ENCODE measurements around the gene CPLANE1. TPM values are rescaled to one million over a fixed set of nuclear protein-coding genes. Genes with fewer than 3 reads are reported as not detected.

The CPLANE1 gene
- total and polyA plus RNA-seq, 12 donors = 3.8 to 29.7 (median 12.7) TPM

DNA sequence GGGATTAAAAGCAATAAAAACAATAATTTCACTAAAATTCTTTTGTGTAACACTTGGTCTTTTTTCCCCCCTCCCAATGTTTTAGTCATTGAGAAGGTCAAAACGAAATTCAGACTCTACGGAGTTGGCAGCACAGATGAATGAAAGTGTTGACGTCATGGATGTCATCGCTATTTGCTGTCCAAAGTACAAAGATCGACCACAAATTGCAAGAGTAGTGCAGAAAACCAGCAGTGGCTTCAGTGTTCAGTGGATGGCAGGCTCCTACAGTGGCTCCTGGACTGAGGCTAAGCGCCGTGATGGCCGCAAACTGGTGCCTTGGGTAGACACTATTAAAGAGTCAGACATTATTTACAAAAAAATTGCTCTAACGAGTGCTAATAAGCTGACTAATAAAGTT is 184.7 kb downstream of the CPLANE1 start:
- Histone ChIP-seq H3K36me3 (replicated peaks in 1 of 2) (peaks cover 0 to 27% of the 10 kb centered on the region in 2 donors), H3K4me1 (replicated peaks in 1 of 2) (no peaks in the 10 kb centered on the region), H3K4me3 (no peak overlapping the region), H3K27me3 (no peaks in the 10 kb centered on the region), H3K9me3 (replicated peaks in 1 of 3) (no peaks in the 10 kb centered on the region), H3K27ac (no peak overlapping the region)
- DNase-seq = no peak
- 93 to 96% (median 94%) methylated on average over 9 of the region's 9 CpGs for WGBS, 4 donors
- intact Hi-C loops (cut with DNase I) = no loop called here
- TF ChIP-seq CTCF (IDR thresholded peaks at IDR 0.05) = no peak
- no peak for TF ChIP-seq POLR2A (IDR thresholded peaks at IDR 0.05)

GRCh38 chr5:37063739-37064138 is 185.4 kb downstream of the CPLANE1 start:
- intact Hi-C loops (cut with DNase I) = no loop called here
- H3K4me1 ChIP-seq (replicated peaks in 1 of 2) = no peaks in the 10 kb centered on the region
- peaks cover 0 to 34% of the 10 kb centered on the region in 2 donors for H3K36me3 ChIP-seq (replicated peaks in 1 of 2)
- TF ChIP-seq POLR2A (IDR thresholded peaks at IDR 0.05) (no peak), CTCF (IDR thresholded peaks at IDR 0.05) (no peak)
- no peak for DNase-seq
- no peaks in the 10 kb centered on the region for H3K27me3 ChIP-seq
- no peaks in the 10 kb centered on the region for H3K9me3 ChIP-seq (replicated peaks in 1 of 3)
- no peak overlapping the region for H3K4me3 ChIP-seq
- WGBS, 4 donors = 95 to 99% (median 96%) methylated on average over 7 of the region's 7 CpGs
- no peak overlapping the region for H3K27ac ChIP-seq

DNA sequence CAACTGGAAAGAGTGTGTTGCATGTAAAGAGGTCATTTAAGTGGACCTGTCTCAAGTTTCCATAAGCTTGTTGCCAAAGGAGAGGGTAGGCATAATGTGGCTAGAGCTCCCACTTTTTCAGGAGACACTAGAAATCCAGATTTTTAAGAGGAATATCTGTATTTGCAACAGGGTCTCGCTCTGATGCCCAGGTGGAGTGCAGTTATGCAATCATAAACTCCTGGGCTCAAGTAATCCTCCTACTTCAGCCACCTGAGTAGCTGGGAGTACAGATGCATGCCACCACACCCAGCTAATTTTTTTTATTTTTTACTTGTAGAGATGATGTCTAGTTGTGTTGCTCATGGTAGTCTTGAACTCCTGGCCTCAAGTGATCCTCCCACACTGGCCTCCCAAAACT is 189.1 kb downstream of the CPLANE1 start:
- TF ChIP-seq CTCF (IDR thresholded peaks at IDR 0.05) = no peak
- no peak for TF ChIP-seq POLR2A (IDR thresholded peaks at IDR 0.05)
- no peaks in the 10 kb centered on the region for H3K9me3 ChIP-seq (replicated peaks in 1 of 3)
- no peak for DNase-seq
- H3K27ac ChIP-seq = no peak overlapping the region
- no peaks in the 10 kb centered on the region for H3K4me1 ChIP-seq (replicated peaks in 1 of 2)
- no peaks in the 10 kb centered on the region for H3K27me3 ChIP-seq
- intact Hi-C loops (cut with DNase I) = no loop called here
- H3K36me3 ChIP-seq (replicated peaks in 1 of 2) = peaks cover 0 to 40% of the 10 kb centered on the region in 2 donors
- 92 to 100% (median 100%) methylated on average over 1 of the region's 1 CpG for WGBS, 4 donors
- no peak overlapping the region for H3K4me3 ChIP-seq

DNA sequence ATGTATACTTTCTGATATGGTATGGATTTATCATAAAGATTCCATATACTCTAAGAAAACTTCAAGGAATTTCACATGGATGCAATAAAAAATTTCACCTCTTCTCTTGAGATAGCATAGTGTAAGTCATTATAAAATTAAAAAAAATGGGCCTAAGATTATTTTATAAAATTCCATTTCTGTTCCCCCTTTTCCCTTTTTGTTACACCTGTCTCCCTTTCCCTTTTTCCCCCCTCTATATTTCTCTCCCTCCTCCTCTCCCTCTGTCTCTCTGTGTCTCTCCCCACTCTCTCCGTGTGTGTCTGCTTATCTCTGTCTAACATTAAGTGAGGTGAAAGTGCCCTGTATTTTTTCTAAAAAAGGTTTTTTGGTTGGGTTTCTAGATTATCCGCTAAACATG is 192.4 kb downstream of the CPLANE1 start:
- Histone ChIP-seq H3K4me1 (replicated peaks in 1 of 2) (no peaks in the 10 kb centered on the region), H3K9me3 (replicated peaks in 1 of 3) (no peaks in the 10 kb centered on the region), H3K4me3 (no peak overlapping the region), H3K27me3 (no peaks in the 10 kb centered on the region), H3K36me3 (replicated peaks in 1 of 2) (peaks cover 0 to 46% of the 10 kb centered on the region in 2 donors), H3K27ac (no peak overlapping the region)
- DNase-seq = no peak
- intact Hi-C loops (cut with DNase I) = no loop called here
- TF ChIP-seq POLR2A (IDR thresholded peaks at IDR 0.05) = no peak
- TF ChIP-seq CTCF (IDR thresholded peaks at IDR 0.05) = no peak
- WGBS, 4 donors = 86 to 94% (median 90%) methylated on average over 2 of the region's 2 CpGs

Small RNA genes within 50 kb of the gene (small RNA-seq; reads per million reads assigned to genes)
- 0 reads per million in 2 donors for gene C8orf59P2

Other genes with a start within 250 kb of the CPLANE1 start
- gene NUP155, start 121.7 kb upstream of the CPLANE1 start, total RNA-seq = 10 to 100 TPM in 8 of 9 donors, 1 to 10 TPM in 1; 9.5 to 28.9 (median 20.0) TPM
- 10 to 100 TPM in 1 of 3 donors, 1 to 10 TPM in 2; 2.3 to 15.8 (median 2.8) TPM for gene NUP155, start 121.7 kb upstream of the CPLANE1 start, polyA plus RNA-seq
- 10 to 100 TPM in 8 of 9 donors, 1 to 10 TPM in 1; 9.2 to 42.6 (median 24.8) TPM for gene WDR70, start 129.9 kb upstream of the CPLANE1 start, total RNA-seq
- gene WDR70, start 129.9 kb upstream of the CPLANE1 start, polyA plus RNA-seq = 10 to 100 TPM; 21.2 to 38.6 (median 33.7) TPM

Data from adrenal gland (tissue), 12 donors.